Loucy (cell line): ENCODE measurements around the gene MAP4K2.
A peak's percentile ranks its signal among the peaks of the same experiment; 100 is the strongest.

Source experiments
- H2AFZ ChIP-seq: fragments of 200-600 bp; sonication (generic); 2 replicates; pipeline ENCODE4 v1.6.0; 2016; ENCODE audit warnings: antibody characterized with exemption, mild to moderate bottlenecking, low read length, moderate library complexity
- H3F3A ChIP-seq: fragments of 200-600 bp; 2 replicates; pipeline ENCODE4 v1.6.0; 2016; ENCODE audit warnings: antibody characterized with exemption, low read depth, mild to moderate bottlenecking
- H3K27me3 ChIP-seq: fragments of 200-600 bp; sonication (generic); 2 replicates; pipeline ENCODE4 v1.6.1; 2014; ENCODE audit warnings: low read length, mild to moderate bottlenecking; ENCODE audit not compliant: insufficient read depth, poor library complexity, severe bottlenecking
- H3K36me3 ChIP-seq: fragments of 200-600 bp; sonication (generic); 2 replicates; pipeline ENCODE4 v1.6.1; 2016; ENCODE audit warnings: low read length; ENCODE audit not compliant: insufficient read depth
- H3K4me1 ChIP-seq: fragments of 200-600 bp; sonication (generic); 2 replicates; pipeline ENCODE4 v1.5.1; 2014; ENCODE audit warnings: low read length, mild to moderate bottlenecking; ENCODE audit not compliant: insufficient read depth, poor library complexity, severe bottlenecking
- H3K4me2 ChIP-seq: fragments of 200-600 bp; sonication (generic); 2 replicates; pipeline ENCODE4 v1.6.0; 2014; ENCODE audit warnings: antibody characterized with exemption, low read length, low read depth, mild to moderate bottlenecking; ENCODE audit not compliant: poor library complexity, severe bottlenecking
- H3K4me3 ChIP-seq: fragments of 200-600 bp; sonication (generic); 2 replicates; pipeline ENCODE4 v1.5.1; 2014; ENCODE audit warnings: low read length, mild to moderate bottlenecking, mixed read lengths; ENCODE audit not compliant: poor library complexity, severe bottlenecking
- H3K79me2 ChIP-seq: fragments of 200-600 bp; sonication (generic); 2 replicates; pipeline ENCODE4 v1.6.1; 2014; ENCODE audit warnings: low read length; ENCODE audit not compliant: insufficient read depth
- H3K9ac ChIP-seq: fragments of 200-600 bp; sonication (generic); 2 replicates; pipeline ENCODE4 v1.6.0; 2014; ENCODE audit warnings: mild to moderate bottlenecking, low read depth, low read length, moderate library complexity; ENCODE audit not compliant: poor library complexity, severe bottlenecking
- H3K9me2 ChIP-seq: fragments of 200-600 bp; sonication (generic); replicated peaks from 2 replicates; pipeline ENCODE4 v1.6.1; 2016; ENCODE audit warnings: low read depth, low read length, mixed read lengths
- H3K9me3 ChIP-seq: fragments of 200-600 bp; sonication (generic); 2 replicates; pipeline ENCODE4 v1.6.1; 2014; ENCODE audit warnings: mild to moderate bottlenecking, antibody characterized with exemption, low read length, low read depth; ENCODE audit not compliant: insufficient read depth
- H4K20me1 ChIP-seq: fragments of 200-600 bp; sonication (generic); 2 replicates; pipeline ENCODE4 v1.6.0; 2014; ENCODE audit warnings: antibody characterized with exemption, low read length, mild to moderate bottlenecking; ENCODE audit not compliant: insufficient read depth, poor library complexity, severe bottlenecking
- EZH2phosphoT487 ChIP-seq: fragments of 200-600 bp; IDR thresholded peaks from 2 replicates; pipeline ENCODE4 v1.6.1; 2018; ENCODE audit warnings: antibody characterized with exemption, mild to moderate bottlenecking, moderate library complexity, borderline replicate concordance
- TF ChIP-seq, protein P1 (sequence below): fragments of 200-600 bp; sonication (generic); conservative IDR thresholded peaks from 2 replicates; pipeline ENCODE4 v1.5.1; 2014; ENCODE audit warnings: mild to moderate bottlenecking, antibody characterized with exemption, low read length

MAP4K2 gene

DNA sequence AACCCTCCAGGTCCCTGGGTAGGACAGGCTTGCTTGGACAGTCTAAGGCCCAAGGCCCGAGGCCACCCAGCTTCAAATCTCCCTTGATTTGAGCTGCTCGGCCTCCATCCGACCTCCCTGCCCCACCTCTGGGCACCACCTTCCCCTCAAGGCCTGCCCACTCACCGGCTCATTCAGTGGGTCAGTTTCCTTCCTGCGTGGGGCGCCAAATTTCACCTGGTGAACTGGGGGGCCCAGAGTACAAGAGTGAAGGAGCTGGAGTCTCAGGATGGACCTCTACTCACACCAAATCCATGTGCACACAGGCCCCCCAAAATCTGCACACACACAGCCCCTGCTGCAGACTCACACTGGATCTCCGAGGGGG is 3.8 kb downstream of the MAP4K2 start:
- Histone ChIP-seq H4K20me1 (no peaks in the 10 kb centered on the region), H3K4me3 (no peak overlapping the region), H3F3A (no peaks in the 10 kb centered on the region), H3K36me3 (no peaks in the 10 kb centered on the region), H3K79me2 (no peaks in the 10 kb centered on the region), H3K9me3 (no peaks in the 10 kb centered on the region), H3K9ac (no peak overlapping the region), H2AFZ (no peak overlapping the region), H3K27me3 (no peaks in the 10 kb centered on the region), H3K4me1 (peaks cover 53% of the 10 kb centered on the region), H3K4me2 (peak overlapping the region; percentile 9), H3K9me2 (no peaks in the 10 kb centered on the region)
- no peak for TF ChIP-seq EZH2phosphoT487
- TF ChIP-seq, protein P1, sequence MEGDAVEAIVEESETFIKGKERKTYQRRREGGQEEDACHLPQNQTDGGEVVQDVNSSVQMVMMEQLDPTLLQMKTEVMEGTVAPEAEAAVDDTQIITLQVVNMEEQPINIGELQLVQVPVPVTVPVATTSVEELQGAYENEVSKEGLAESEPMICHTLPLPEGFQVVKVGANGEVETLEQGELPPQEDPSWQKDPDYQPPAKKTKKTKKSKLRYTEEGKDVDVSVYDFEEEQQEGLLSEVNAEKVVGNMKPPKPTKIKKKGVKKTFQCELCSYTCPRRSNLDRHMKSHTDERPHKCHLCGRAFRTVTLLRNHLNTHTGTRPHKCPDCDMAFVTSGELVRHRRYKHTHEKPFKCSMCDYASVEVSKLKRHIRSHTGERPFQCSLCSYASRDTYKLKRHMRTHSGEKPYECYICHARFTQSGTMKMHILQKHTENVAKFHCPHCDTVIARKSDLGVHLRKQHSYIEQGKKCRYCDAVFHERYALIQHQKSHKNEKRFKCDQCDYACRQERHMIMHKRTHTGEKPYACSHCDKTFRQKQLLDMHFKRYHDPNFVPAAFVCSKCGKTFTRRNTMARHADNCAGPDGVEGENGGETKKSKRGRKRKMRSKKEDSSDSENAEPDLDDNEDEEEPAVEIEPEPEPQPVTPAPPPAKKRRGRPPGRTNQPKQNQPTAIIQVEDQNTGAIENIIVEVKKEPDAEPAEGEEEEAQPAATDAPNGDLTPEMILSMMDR = no peak

DNA sequence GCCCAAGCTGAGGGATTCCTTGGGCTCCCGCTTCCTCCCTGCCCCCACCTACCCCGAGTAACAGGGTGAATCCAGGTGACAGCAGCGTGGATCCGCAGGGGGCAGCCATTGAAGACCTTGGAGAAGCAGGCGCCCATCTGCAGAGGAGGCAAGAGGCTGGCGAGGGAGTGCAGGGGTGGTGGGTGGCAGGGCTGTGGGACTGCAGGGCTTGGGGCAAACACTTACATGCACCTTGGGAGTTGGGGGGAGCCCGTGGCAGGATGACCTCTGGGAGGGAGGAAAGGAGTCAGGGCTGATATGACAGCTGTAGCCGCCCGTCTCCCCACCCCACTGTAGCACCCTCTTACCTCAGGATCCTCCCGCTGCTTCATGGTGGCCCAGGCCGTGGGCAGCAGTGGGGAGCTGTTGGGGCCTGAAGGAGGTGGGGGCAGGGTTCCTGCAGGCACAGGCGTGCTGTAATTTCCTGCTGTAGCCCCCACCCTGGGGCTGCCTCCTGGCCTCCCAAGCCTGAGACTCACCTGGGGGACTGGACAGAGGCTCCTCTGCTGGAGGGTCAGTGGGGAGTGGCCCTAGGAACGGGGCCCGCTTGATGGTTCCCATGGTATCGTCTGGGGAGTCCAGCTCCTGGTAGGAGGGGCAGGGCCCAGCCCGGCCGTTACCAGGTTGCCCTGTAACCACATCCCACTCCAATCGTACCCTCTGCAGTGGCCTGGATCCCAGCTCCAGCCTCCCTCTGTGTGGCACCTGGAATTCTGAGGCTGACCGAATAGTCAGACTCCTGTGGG is 6.1 kb downstream of the MAP4K2 start:
- Histone ChIP-seq H3K36me3 (no peaks in the 10 kb centered on the region), H3K9ac (peak overlapping the region; percentile 61), H4K20me1 (no peaks in the 10 kb centered on the region), H3K4me3 (peak overlapping the region; percentile 42), H3K79me2 (no peaks in the 10 kb centered on the region), H3K27me3 (no peaks in the 10 kb centered on the region), H3F3A (peaks cover 2% of the 10 kb centered on the region; the same call in 1 of the 2 replicates), H3K9me2 (no peaks in the 10 kb centered on the region), H3K9me3 (no peaks in the 10 kb centered on the region), H3K4me2 (peak overlapping the region; percentile 66), H3K4me1 (peaks cover 54% of the 10 kb centered on the region), H2AFZ (no peak overlapping the region)
- no peak for TF ChIP-seq EZH2phosphoT487
- TF ChIP-seq, protein P1 = no peak

DNA sequence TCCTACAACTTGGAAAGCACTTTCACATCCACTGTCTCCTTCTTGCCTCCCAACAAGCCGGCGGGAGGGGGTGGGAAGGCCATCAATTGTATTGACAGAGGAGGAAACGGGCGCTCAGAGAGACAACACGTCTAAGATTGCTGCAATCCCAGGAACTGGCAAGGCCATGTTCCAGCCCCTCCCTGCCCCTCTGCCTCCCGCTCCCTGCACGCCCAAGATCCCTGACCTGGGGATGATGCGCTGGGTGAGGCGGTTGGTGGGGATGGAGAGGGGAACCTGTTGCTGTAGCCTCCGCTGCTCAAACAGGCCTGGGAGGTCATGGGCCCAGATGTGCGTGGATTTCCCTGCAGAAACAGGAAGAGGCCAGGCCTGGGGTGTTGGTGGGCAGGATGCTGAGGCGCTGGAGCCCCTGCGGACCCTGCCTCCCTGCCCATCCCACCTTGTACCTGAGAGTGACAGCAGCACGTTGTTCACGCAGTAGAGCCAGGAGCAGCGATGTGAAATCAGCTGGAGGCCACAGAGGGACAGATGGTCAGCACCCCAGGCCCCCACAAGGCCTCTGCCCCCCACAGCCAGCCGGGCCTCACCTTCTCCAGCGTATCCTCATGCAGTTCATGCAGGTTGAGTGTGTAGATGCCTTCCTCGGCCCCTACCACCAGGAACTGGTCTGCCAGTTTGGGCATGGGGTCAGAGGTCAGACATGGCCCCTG is 6.8 kb downstream of the MAP4K2 start:
- Histone ChIP-seq H3K36me3 (no peaks in the 10 kb centered on the region), H3K4me2 (peak overlapping the region; percentile 66)

More for the DNA sequence above, 6.8 kb downstream of the MAP4K2 start:
- H3K27me3 ChIP-seq = no peaks in the 10 kb centered on the region
- peak overlapping the region; percentile 42 for H3K4me3 ChIP-seq
- H3K9ac ChIP-seq = peak overlapping the region; percentile 61
- peaks cover 2% of the 10 kb centered on the region; the same call in 1 of the 2 replicates for H3F3A ChIP-seq
- H3K4me1 ChIP-seq = peaks cover 52% of the 10 kb centered on the region
- no peaks in the 10 kb centered on the region for H3K79me2 ChIP-seq
- TF ChIP-seq, protein P1 = no peak
- no peak for TF ChIP-seq EZH2phosphoT487
- no peak overlapping the region for H2AFZ ChIP-seq
- H3K9me2 ChIP-seq = no peaks in the 10 kb centered on the region
- H4K20me1 ChIP-seq = no peaks in the 10 kb centered on the region
- no peaks in the 10 kb centered on the region for H3K9me3 ChIP-seq
